AG04449 (cell line): Measurements from ENCODE around the gene ABTB2.

ENCODE experiments used
- CTCF ChIA-PET: fragments of 350-600 bp; formaldehyde crosslinking; extraction: SDS; loops from one replicate; lab custom pipeline; 2021; ENCODE audit warnings: antibody characterized with exemption; lab: Yijun Ruan, JAX
- POLR2A ChIA-PET: fragments of 400-600, 350-600 bp; formaldehyde crosslinking; extraction: SDS; loops from one replicate; lab custom pipeline; 2020; ENCODE audit warnings: antibody characterized with exemption, inconsistent platforms; lab: Yijun Ruan, JAX
- DNase-seq: peaks from one replicate; pipeline ENCODE4 v3.0.0-alpha.2; 2010; ENCODE audit warnings: low read depth, low spot score
- H3K4me3 ChIP-seq: 2 replicates; pipeline ENCODE4 v1.5.1; 2011; ENCODE audit warnings: low read depth, mild to moderate bottlenecking, control low read depth, low read length
- CTCF ChIP-seq: IDR thresholded peaks from one replicate; pipeline ENCODE4 v1.5.1; 2011; ENCODE audit warnings: mild to moderate bottlenecking, moderate library complexity, low read length, control low read depth, inconsistent platforms; ENCODE audit not compliant: insufficient read depth; ENCODE audit errors: missing control alignments

The ABTB2 gene

GRCh38 chr11:34243600-34244464 is 114.0 kb downstream of the ABTB2 start:
- DNase-seq, result no peak
- ChIA-PET CTCF (interaction anchor here (0.9 kb wide), 1 partner anchor 11 kb away, joined by 3 read pairs; no protein-coding TSS in a partner anchor), POLR2A (no interaction called here)
- no peak for TF ChIP-seq CTCF
- H3K4me3 ChIP-seq, result no peak overlapping the region

- DNase-seq, result no peak
- CTCF ChIA-PET, result no interaction called here
- H3K4me3 ChIP-seq, result no peak overlapping the region
- POLR2A ChIA-PET, result no interaction called here
- TF ChIP-seq CTCF, result no peak
Observed at GRCh38 chr11:34242037-34242625, 115.7 kb downstream of the ABTB2 start.

GRCh38 chr11:34240150-34240494 is 117.7 kb downstream of the ABTB2 start:
- ChIA-PET CTCF (no interaction called here), POLR2A (no interaction called here)
- H3K4me3 ChIP-seq, result no peak overlapping the region
- DNase-seq, result no peak
- no peak for TF ChIP-seq CTCF

- ChIA-PET CTCF (no interaction called here), POLR2A (no interaction called here)
- TF ChIP-seq CTCF, result no peak
- DNase-seq, result no peak
- no peak overlapping the region for H3K4me3 ChIP-seq
Observed at GRCh38 chr11:34239465-34240149, 118.2 kb downstream of the ABTB2 start.

- CTCF ChIA-PET, result no interaction called here
- H3K4me3 ChIP-seq, result no peak overlapping the region
- POLR2A ChIA-PET, result no interaction called here
- no peak for DNase-seq
- no peak for TF ChIP-seq CTCF
Observed at GRCh38 chr11:34238966-34239365, 118.8 kb downstream of the ABTB2 start.

GRCh38 chr11:34238533-34238932 is 119.3 kb downstream of the ABTB2 start:
- H3K4me3 ChIP-seq, result no peak overlapping the region
- ChIA-PET CTCF (no interaction called here), POLR2A (no interaction called here)
- DNase-seq, result no peak
- TF ChIP-seq CTCF, result no peak
